T-helper 17 cell (primary cell): ENCODE results near the gene PPP4C. TPM values are rescaled to one million over a fixed set of nuclear protein-coding genes. Genes with fewer than 3 reads are reported as not detected.

ENCODE experiments used
- ATAC-seq: fragments of 150-1000 bp; cut with Tn5 transposase; 2 replicates; pipeline ENCODE4 v1.10.0; 2021; ENCODE audit warnings: mild to moderate bottlenecking, moderate library complexity
- DNase-seq, 3 donors: peaks; one replicate each; pipeline versions ENCODE4 v3.0.0 to v3.0.0-alpha.2; 2020 to 2021
- H3K9me3 ChIP-seq: one replicate; pipeline ENCODE4 v1.7.0; 2013; ENCODE audit warnings: low read length, mild to moderate bottlenecking; ENCODE audit not compliant: control insufficient read depth, poor library complexity, severe bottlenecking
- H3K27ac Mint-ChIP-seq: one replicate; pipeline ENCODE4 v1.8.0; 2022; ENCODE audit warnings: mild to moderate bottlenecking, moderate library complexity, mixed read lengths
- H3K27me3 Mint-ChIP-seq: one replicate; pipeline ENCODE4 v1.8.0; 2022; ENCODE audit warnings: mixed read lengths
- H3K36me3 Mint-ChIP-seq: one replicate; pipeline ENCODE4 v1.8.0; 2022; ENCODE audit warnings: low read depth, mixed read lengths
- H3K4me1 Mint-ChIP-seq: one replicate; pipeline ENCODE4 v1.8.0; 2022; ENCODE audit warnings: mild to moderate bottlenecking, mixed read lengths
- H3K4me3 Mint-ChIP-seq: one replicate; pipeline ENCODE4 v1.8.0; 2022; ENCODE audit warnings: mild to moderate bottlenecking, moderate library complexity, mixed read lengths
- total RNA-seq, 4 donors: library from RNA in 2 of 4; stranded (reverse) in 2 of 4; gene quantifications; one replicate each; pipeline ENCODE4 v1.2.3 and lab custom pipeline; 2022 to 2026

Gene PPP4C
- total RNA-seq, 2 donors from 2014 or later = 80.8 to 89.3 TPM

- Mint-ChIP-seq H3K27me3 (no peaks in the 10 kb centered on the region), H3K36me3 (no peaks in the 10 kb centered on the region), H3K27ac (peak overlapping the region; percentile 96), H3K4me1 (peaks cover 29% of the 10 kb centered on the region), H3K4me3 (peak overlapping the region; percentile 98)
- DNase-seq = no peak
- no peaks in the 10 kb centered on the region for H3K9me3 ChIP-seq
- ATAC-seq = no peak
These were observed 11.1 kb upstream of the PPP4C start for GRCh38 chr16:30064729-30065101.

DNA sequence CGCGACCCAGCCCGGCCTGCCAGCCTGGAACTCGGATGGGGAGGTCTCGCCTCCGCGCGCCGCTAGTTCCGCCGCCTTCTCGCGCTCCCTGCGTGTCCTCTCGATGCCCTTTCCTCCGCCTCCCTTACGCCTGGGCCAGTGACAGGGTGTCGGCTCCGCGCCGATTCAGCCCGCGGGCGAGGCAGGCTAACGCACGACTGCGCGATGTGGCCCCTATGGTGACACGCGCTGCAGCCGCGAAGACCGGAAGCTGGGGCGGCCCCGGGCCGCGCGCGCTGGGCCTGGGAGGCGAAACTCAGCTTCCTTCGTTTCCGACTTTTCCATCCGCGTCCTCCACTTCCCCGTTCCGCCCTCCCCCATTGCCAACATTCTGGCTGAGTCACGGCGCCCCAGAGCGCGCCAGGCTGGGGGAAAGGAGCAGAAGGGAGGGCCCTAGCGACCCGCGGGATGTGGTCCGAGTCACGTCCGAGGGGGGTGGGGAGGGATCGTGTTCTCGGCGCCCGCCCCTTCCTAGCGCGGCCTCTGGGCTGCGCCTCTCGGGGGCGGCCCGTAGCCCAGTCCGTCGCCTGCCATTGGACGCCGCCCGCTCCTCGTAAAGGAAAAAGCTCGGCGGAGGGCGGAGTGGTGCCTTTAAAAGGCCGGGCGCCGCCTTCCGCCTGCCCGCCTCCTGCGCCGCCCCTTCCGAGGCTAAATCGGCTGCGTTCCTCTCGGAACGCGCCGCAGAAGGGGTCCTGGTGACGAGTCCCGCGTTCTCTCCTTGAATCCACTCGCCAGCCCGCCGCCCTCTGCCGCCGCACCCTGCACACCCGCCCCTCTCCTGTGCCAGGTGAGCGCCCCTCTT, 10.5 kb upstream of the PPP4C start, which contains the start of gene ALDOA:
Gene ALDOA (plus strand): TSS at position 659 of the 841 bp plus-strand sequence. CDS start 1,138 bp downstream, outside the sequence.
- ATAC-seq (peak; percentile 88), DNase-seq (peak; percentile 90 to 92 (median 91))
- H3K27ac Mint-ChIP-seq = peak within 1 kb of the TSS; percentile 96
- no peaks in the 10 kb centered on the region for H3K36me3 Mint-ChIP-seq
- no peaks in the 10 kb centered on the region for H3K27me3 Mint-ChIP-seq
- peak within 1 kb of the TSS; percentile 98 for H3K4me3 Mint-ChIP-seq
- no peaks in the 10 kb centered on the region for H3K9me3 ChIP-seq
- H3K4me1 Mint-ChIP-seq = peaks cover 29% of the 10 kb centered on the region

GRCh38 chr16:30065943-30066760, 9.6 kb upstream of the PPP4C start:
- H3K27me3 Mint-ChIP-seq = no peaks in the 10 kb centered on the region
- H3K27ac Mint-ChIP-seq = peak overlapping the region; percentile 96
- DNase-seq = no peak
- peaks cover 26% of the 10 kb centered on the region for H3K4me1 Mint-ChIP-seq
- peak overlapping the region; percentile 98 for H3K4me3 Mint-ChIP-seq
- ATAC-seq = no peak
- H3K9me3 ChIP-seq = no peaks in the 10 kb centered on the region
- H3K36me3 Mint-ChIP-seq = no peaks in the 10 kb centered on the region

DNA sequence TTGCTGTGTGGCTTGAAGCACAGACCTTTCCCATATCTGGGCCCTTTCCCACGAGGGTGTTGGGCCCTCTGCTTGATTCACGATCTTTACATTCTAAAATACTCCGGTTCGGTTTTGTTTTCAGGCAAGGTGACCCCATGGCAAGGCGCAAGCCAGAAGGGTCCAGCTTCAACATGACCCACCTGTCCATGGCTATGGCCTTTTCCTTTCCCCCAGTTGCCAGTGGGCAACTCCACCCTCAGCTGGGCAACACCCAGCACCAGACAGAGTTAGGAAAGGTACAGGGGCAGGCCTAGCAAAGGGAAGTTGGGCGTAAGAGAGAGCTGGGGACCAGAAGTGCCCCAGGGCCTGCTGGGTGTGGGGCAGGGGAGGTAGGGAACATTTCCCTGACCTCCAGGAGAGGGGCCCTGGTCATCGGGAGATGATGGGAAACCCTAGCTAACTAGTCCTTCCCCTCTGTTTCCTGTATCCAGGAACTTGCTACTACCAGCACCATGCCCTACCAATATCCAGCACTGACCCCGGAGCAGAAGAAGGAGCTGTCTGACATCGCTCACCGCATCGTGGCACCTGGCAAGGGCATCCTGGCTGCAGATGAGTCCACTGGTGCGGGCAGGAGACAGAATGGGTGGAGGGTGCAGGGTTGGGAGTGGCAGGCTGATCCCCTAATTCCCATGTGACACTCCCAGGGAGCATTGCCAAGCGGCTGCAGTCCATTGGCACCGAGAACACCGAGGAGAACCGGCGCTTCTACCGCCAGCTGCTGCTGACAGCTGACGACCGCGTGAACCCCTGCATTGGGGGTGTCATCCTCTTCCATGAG, 8.8 kb upstream of the PPP4C start:
- DNase-seq (no peak), ATAC-seq (no peak)
- H3K9me3 ChIP-seq = no peaks in the 10 kb centered on the region
- Mint-ChIP-seq H3K36me3 (no peaks in the 10 kb centered on the region), H3K27ac (peak overlapping the region; percentile 96), H3K27me3 (no peaks in the 10 kb centered on the region), H3K4me3 (peak overlapping the region; percentile 98), H3K4me1 (peaks cover 26% of the 10 kb centered on the region)

GRCh38 chr16:30067584-30067916, 8.2 kb upstream of the PPP4C start:
- peak overlapping the region; percentile 98 for H3K4me3 Mint-ChIP-seq
- DNase-seq = no peak
- H3K27ac Mint-ChIP-seq = peak overlapping the region; percentile 96
- H3K36me3 Mint-ChIP-seq = no peaks in the 10 kb centered on the region
- H3K27me3 Mint-ChIP-seq = no peaks in the 10 kb centered on the region
- no peaks in the 10 kb centered on the region for H3K9me3 ChIP-seq
- H3K4me1 Mint-ChIP-seq = peaks cover 28% of the 10 kb centered on the region
- no peak for ATAC-seq

DNA sequence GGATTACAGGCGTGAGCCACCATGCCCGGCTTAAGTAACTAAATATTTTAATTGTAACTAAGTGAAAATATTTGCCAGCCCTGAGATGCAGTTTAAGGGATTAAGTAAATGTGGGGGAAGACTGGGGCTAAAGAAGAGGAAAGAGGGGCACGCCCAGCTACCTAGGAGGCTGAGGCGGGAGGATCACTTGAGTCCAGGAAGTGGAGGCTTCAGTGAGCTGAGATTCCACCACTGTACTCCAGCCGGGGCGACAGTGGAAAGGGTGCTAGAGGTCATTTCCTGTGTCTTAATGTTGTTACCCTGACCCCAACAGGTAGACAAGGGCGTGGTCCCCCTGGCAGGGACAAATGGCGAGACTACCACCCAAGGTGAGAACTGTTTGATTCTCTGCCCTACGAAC, 7.5 kb upstream of the PPP4C start:
- DNase-seq (no peak), ATAC-seq (no peak)
- Mint-ChIP-seq H3K36me3 (no peaks in the 10 kb centered on the region), H3K27ac (peak overlapping the region; percentile 72), H3K27me3 (no peaks in the 10 kb centered on the region), H3K4me3 (peak overlapping the region; percentile 49), H3K4me1 (peaks cover 28% of the 10 kb centered on the region)
- H3K9me3 ChIP-seq = no peaks in the 10 kb centered on the region

GRCh38 chr16:30068750-30069610, 6.8 kb upstream of the PPP4C start:
- H3K36me3 Mint-ChIP-seq = no peaks in the 10 kb centered on the region
- peaks cover 24% of the 10 kb centered on the region for H3K4me1 Mint-ChIP-seq
- peak overlapping the region; percentile 72 for H3K27ac Mint-ChIP-seq
- DNase-seq (peak in 2 of 3 donors; percentile 33 to 50), ATAC-seq (no peak)
- H3K9me3 ChIP-seq = no peaks in the 10 kb centered on the region
- peak overlapping the region; percentile 49 for H3K4me3 Mint-ChIP-seq
- H3K27me3 Mint-ChIP-seq = no peaks in the 10 kb centered on the region

DNA sequence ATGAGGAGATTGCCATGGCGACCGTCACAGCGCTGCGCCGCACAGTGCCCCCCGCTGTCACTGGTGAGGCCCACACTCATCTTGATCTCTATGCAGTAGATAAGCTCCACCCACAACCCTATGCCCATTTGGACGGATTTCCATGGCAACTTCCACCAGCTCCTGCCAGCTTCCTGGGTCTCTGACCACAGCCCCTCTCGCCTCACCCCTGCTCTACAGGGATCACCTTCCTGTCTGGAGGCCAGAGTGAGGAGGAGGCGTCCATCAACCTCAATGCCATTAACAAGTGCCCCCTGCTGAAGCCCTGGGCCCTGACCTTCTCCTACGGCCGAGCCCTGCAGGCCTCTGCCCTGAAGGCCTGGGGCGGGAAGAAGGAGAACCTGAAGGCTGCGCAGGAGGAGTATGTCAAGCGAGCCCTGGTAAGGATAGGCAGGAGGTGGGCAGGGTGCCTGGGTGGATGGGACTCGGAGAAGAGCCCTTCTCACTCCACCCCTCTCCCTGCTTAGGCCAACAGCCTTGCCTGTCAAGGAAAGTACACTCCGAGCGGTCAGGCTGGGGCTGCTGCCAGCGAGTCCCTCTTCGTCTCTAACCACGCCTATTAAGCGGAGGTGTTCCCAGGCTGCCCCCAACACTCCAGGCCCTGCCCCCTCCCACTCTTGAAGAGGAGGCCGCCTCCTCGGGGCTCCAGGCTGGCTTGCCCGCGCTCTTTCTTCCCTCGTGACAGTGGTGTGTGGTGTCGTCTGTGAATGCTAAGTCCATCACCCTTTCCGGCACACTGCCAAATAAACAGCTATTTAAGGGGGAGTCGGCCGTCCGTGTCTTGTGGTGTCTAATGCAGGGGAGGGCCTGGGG, 6.0 kb upstream of the PPP4C start:
- Mint-ChIP-seq H3K4me3 (no peak overlapping the region), H3K4me1 (peaks cover 19% of the 10 kb centered on the region), H3K36me3 (no peaks in the 10 kb centered on the region), H3K27ac (peak overlapping the region; percentile 59), H3K27me3 (no peaks in the 10 kb centered on the region)
- DNase-seq = no peak
- no peak for ATAC-seq
- no peaks in the 10 kb centered on the region for H3K9me3 ChIP-seq

- H3K27ac Mint-ChIP-seq = peak overlapping the region; percentile 59
- DNase-seq = no peak
- ATAC-seq = no peak
- no peaks in the 10 kb centered on the region for H3K9me3 ChIP-seq
- H3K27me3 Mint-ChIP-seq = no peaks in the 10 kb centered on the region
- H3K4me3 Mint-ChIP-seq = no peak overlapping the region
- no peaks in the 10 kb centered on the region for H3K36me3 Mint-ChIP-seq
- peaks cover 21% of the 10 kb centered on the region for H3K4me1 Mint-ChIP-seq
These were observed 5.3 kb upstream of the PPP4C start for GRCh38 chr16:30070490-30070889.

DNA sequence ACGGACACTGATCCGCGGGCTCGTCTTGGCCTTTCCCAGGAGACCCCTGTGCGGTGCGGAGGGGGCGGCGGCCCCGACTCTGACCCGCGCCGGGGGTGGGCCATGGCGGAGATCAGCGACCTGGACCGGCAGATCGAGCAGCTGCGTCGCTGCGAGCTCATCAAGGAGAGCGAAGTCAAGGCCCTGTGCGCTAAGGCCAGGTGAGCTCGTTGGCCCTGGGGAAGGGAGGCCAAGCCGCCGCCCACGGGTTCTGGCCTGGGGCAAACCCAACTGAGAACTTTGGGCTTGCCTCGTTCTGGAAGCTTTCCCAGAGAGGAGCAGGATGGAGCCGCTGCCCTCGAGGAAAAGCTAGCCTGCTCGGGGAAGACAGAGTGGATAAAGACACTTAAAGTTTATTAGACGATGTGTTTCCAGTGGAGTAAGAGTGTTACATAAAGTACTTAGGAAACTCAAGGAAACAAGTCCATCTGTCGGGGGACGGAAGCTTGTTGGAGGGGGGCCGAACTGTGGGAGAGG, 540 bp downstream of the PPP4C start:
- Mint-ChIP-seq H3K27me3 (no peaks in the 10 kb centered on the region), H3K36me3 (peaks cover 2% of the 10 kb centered on the region), H3K27ac (peak overlapping the region; percentile 96), H3K4me1 (peaks cover 28% of the 10 kb centered on the region), H3K4me3 (peak overlapping the region; percentile 99)
- no peaks in the 10 kb centered on the region for H3K9me3 ChIP-seq
- DNase-seq (no peak), ATAC-seq (peak; percentile 60)

DNA sequence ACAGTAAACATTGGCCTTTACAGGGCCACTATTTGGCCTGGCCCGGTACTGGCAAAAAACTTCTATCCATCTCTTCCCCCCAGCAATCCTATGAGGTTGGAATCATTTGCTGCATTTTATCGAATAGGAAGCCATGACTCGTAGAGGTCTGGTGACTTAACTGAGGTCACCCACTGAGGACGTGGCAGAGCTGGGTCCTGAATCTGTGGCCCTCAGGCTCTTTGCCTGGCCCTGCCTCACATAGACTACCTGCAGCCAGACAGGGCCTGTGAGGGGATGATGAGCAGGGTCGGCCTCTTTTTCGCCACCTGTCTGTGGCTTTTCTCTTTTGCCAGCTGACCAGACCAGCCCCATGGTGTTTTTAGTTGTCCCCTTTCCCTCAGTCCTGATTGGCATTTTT, 1.9 kb downstream of the PPP4C start:
- no peak for ATAC-seq

More for the DNA sequence above, 1.9 kb downstream of the PPP4C start:
- H3K36me3 Mint-ChIP-seq = peaks cover 5% of the 10 kb centered on the region
- no peaks in the 10 kb centered on the region for H3K27me3 Mint-ChIP-seq
- peaks cover 28% of the 10 kb centered on the region for H3K4me1 Mint-ChIP-seq
- H3K4me3 Mint-ChIP-seq = peak overlapping the region; percentile 99
- H3K27ac Mint-ChIP-seq = peak overlapping the region; percentile 96
- no peaks in the 10 kb centered on the region for H3K9me3 ChIP-seq
- DNase-seq = no peak
